Activated CD8-positive, alpha-beta memory T cell treated with anti-CD3 and anti-CD28 coated beads for 1 hour (primary cell): Measurements from ENCODE around the gene VKORC1L1.
"Not testable (repeated sequence)": the region's sequence is repeated elsewhere in the genome, so short reads cannot be mapped to it uniquely, and the experiment has no call there.

Experiments used
- DNase-seq, 2 donors: peaks; one replicate each; pipeline ENCODE4 v3.0.0-alpha.2; 2020; ENCODE audit warnings: low read depth in 1 of 2; ENCODE audit errors: extremely low read depth in 1 of 2

The VKORC1L1 gene

DNA sequence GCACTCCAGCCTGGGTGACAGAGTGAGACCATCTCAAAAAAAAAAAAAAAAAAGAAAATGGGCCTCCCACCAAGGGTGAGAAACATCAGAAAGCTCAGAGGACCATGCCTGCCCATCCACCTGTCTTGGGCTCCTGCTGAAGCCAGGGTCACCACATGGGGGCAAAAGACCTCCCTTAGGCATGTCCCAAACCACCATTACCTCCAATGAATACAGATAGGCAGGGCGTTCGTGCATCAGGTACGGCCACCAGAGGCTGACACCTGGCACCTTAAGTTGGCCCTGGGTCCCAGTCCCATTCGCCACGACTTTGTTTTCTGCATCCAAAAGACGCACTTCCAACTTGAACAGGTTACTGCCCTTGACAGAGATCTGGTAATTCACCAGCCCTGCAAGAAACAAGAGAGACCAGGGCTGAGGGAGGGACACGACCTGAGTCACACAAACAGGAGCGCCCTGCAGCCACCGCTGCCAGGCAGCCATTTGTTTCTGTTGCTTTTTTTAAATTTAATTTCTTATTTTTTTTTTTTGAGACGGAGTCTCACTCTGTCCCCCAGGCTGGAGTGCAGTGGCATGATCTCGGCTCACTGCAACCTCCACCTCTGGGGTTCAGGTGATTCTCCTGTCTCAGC lies 103.1 kb downstream of the VKORC1L1 start:
- no peak for DNase-seq

GRCh38 chr7:65976659-65977196 lies 103.9 kb downstream of the VKORC1L1 start:
- DNase-seq: no peak

DNA sequence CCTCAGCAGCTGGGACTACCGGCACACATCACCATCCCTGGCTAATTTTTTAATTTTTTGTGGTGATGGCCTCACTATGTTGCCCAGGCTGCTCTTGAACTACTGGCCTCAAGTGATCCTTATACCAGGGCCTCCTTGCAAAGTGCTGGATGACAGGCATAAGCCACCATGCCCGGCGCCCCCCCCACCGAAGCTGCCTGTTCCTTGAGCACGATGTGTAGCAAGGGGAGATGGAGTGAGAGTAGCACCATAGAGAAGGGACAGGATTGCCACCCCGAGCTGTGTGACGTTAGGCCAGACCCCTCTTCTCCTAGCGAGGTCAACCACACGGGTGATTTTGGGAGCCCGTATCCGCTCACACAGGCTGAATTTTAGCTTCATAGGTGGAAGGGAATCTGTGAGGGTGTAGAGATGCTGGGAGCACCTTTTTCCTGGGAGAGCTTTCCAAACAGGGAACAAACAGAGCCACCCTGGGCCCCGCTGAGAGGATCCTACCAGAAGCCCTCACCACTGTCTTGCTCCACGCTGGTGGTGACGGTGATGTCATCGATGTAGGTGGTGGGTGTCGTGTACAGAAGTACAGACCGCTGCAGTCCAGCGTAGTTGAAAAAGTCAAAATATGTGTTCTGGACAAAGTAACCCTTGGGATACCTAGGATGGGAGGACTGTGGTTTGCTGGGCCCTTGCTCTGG lies 106.2 kb downstream of the VKORC1L1 start:
- no peak for DNase-seq

DNA sequence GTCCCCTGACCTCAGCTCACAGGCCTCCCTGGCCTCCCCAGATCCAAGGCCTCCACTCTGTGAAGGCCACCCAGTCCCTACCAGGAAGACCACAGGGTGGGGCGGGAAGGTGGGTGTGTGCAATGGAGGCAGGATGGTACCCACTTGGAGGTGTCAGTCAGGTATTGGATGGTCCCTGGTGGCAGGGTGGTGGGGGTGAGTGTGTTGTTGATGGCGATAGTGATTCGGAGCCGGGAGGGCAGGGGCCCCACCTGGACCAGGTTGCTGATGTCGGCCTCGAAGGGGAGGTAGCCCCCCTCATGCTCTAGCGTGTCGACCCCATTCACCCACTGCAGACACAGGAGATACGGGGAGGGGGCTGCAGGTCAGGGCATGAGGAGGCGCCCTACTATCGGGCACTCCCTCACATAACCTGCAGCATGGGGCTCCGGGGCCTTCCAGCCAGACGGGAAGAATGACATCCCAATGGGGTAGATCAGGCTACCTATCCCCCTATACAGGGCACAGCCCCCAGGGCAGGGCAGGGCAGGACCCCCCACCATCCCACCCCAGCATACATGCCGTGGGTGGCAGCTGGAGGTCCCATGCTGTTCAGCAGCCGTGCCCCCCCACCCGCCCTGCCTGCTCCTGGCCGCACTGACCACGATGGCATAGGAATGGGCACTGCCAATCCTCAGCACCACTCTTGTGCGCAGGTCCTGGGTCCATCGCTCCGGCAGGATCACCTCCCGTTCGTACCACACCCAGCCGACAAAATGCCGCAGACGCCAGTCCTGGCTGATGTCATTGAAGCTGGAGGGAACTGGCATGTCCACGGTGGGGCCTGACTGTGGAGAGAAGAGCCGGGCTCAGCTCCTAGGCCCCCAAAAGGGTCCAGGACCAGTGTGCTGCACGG lies 107.0 kb downstream of the VKORC1L1 start:
- DNase-seq: no peak

DNA sequence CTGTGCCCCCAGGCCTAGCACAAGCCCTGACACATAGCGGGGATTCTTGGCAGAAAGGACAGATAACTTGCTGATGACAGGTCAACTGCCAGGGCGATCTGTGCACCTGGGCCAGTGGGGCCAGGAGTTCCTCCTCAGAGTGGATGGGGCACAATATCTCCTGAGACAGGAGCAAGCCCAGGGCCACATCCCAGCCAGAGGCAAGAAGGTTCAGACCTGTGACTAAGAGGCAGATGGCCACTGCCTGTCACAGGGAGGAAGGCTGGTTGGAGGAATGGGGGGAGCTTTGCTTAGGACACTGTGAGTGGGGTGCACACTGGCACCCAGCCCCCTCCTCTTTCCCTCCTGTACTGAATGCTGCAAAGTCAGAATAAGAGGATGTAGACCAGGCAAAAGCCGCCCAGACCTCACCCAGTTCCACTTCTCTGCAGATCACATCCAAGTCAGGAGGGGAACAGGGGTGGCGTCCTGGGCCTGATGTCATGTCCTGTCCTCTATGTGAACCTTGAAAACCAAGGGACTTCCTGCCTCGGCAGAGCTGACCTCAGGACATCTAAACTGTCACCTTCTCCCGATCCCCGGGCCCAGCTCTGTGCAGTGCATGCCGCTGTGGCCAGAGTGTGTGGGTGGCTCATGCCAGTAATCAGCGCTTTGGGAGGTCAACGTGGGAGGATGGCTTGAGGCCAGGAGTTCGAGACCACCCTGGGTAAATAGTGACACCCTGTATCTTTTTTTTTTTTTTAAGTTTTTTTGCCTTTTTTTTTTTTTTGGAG lies 107.8 kb downstream of the VKORC1L1 start:
- peak in 1 of 2 donors; percentile 22 for DNase-seq

DNA sequence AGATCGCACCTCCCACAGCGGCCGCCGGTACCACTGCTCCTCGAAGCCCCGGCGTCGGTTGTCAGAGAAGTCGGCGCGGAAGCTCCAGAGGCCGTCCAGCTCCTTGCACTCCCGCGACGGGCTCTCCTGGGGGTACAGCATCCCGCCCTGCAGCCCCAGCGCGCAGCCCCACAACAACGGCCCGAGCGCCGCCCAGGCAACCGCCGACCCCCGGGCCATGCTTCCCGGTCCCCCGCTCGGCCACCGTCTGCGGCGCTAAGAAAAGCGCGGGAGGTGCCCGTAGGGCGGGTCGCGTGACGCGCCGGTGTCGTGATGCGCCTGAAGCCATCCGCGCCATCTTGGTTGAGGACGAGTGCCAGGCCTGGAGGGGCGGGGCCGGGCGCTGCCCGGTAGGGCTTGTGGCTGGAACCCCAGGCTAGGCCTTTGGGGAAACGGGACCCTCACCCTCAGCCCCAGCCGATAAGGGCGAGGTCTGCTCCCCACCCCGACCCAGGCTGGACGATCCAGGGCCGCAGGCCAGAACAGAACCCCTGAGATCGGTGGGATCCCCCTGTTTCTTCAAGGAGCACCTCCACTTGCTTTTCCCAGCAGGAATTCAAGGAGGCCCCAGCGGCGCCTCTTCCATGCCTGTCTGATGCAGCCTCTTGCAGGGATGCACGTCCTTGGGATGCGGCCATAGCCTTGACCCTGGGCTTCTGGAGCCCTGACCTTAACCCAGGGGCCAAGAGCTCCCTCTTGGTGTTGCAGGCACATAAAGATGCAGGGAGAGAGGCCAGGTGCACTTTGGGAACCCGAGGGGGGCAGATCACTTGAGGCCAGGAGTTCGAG lies 109.3 kb downstream of the VKORC1L1 start, which contains the start of gene GUSB:
Gene GUSB (minus strand): TSS at position 249 of the 828 bp plus-strand sequence. CDS start 30 bp downstream, at position 219.
- DNase-seq: peak; percentile 73 to 84

- no peak for DNase-seq
Measured at GRCh38 chr7:65983965-65984658, 111.2 kb downstream of the VKORC1L1 start.

GRCh38 chr7:65988084-65988483 lies 115.2 kb downstream of the VKORC1L1 start:
- DNase-seq: no peak

DNA sequence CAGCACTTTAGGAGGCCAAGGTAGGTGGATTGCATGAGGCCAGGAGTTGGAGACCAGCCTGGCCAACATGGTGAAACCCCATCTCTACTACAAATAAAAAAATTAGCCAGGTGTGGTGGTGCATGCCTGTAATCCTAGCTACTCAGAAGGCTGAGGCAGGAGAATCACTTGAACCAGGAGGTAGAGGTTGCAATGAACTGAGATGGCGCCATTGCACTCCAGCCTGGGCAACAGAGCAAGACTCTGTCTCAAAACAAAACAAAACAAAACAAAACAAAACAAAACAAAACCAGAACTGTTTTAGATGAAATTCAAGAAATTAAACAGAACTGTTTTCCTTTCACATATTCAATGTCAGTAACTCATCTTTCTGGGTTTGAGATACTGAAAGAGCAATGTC lies 115.6 kb downstream of the VKORC1L1 start:
- DNase-seq: not testable (repeated sequence)

DNA sequence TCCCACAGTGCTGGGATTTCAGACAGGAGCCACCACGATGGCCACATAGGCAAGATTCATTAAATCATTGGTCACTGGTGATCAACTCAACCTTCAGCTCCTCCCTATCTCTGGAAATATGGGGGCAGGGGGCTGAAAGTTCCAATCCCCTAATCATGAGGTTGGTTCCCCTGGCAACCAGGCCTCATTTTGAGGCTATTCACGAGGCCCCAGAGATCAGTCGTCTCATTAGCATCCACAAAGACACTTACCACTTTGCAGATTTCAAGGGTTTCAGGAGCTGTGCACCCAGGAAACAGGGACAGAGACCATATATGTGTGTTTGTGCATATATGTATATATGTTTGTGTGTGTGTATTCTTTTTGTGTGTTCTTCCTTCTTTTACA lies 116.8 kb downstream of the VKORC1L1 start:
- no peak for DNase-seq

- not testable (repeated sequence) for DNase-seq
Measured at GRCh38 chr7:65991829-65992228, 119.0 kb downstream of the VKORC1L1 start.

DNA sequence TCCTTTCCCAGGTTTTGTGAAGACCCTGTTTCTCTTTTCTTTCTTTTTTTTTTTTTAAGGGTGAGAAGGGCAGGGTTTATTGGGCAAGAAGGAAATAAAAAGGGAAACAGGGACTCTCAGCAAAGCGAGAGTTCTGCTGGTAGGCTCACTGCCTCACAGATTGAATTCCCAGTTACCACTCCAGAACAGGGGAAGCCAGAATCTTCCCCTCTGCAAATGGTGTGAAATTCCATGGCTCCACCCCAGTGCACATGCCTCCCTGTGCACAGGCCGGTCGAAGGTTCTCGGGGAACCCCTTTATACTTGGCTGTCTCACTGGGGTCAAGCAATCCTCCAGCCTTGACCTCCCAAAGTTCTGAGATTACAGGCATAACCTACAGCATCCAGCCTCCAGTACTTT lies 119.7 kb downstream of the VKORC1L1 start:
- DNase-seq: no peak

DNA sequence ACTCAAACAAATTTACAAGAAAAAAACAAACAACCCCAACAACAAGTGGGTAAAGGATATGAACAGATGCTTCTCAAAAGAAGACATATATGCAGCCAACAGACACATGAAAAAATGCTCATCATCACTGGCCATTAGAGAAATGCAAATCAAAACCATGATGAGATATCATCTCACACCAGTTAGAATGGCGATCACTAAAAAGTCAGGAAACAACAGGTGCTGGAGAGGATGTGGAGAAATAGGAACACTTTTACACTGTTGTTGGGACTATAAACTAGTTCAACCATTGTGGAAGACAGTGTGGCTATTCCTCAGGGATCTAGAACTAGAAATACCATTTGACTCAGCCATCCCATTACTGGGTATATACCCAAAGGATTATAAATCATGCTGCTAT lies 122.1 kb downstream of the VKORC1L1 start:
- not testable (repeated sequence) for DNase-seq

DNA sequence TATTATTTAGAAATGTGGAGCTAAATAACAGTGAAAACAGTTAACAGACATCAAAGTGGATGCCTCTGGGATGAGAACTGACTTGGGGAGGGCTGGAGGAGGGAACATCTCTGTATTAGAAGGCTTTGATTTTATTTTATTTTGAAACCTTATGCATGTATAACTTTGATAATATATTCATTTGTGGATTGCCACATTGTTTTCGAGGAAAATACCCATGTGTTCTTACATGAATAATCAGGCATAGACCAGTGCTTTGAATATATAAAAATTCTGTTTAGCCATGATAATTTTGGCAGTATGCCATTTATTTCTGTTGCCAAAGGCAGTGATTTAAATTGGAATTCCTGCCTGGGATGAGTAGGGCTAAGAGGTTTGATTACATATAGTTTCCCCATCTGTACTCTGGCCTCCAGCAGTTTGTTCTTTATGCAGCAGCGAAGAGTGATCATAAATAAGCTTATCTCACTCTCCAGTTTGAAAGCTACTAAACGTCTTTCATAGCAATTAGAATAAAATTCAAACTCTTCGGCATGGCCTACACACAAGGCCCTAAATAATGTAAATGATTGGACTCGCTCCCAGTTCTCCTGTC lies 128.0 kb downstream of the VKORC1L1 start:
- DNase-seq: not testable (repeated sequence)

- DNase-seq: not testable (repeated sequence)
Measured at GRCh38 chr7:66005115-66005671, 132.3 kb downstream of the VKORC1L1 start.

DNA sequence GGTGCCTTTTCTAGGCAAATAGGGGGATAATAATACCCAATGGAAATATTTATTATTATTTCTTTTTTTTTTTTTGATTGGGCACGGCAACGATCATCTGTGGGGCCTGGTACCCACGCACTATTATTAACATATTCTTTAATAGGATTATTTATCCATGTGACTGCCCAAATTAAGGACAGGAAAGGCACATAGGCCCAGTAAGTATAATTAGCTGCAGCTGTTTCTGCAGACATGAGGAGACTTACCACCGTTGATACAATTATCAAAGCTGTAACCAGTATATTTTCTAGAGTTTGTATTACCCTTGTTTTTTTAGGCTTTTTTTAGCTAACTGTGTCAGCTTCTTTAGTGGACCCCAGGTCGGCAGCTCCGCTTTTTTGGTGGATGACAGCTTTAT lies 134.4 kb downstream of the VKORC1L1 start:
- no peak for DNase-seq
